ENCODE data around the gene REEP3.

- TF ChIP-seq CTCF (conservative IDR thresholded peaks at IDR 0.05 in 1 of 2, IDR thresholded peaks at IDR 0.05 in 1 of 2; ENCODE audit: low read depth in 1 of 2, low read length in 2 of 2) (no peak), EZH2 (IDR thresholded peaks at IDR 0.05; ENCODE audit: low read length, missing control alignments) (no peak)
These were observed 93.2 kb downstream of the REEP3 start for GRCh38 chr10:63614371-63614891.

Data from fibroblast of lung (primary cell).